Muscle of back (tissue), 11 donors: ENCODE measurements around the gene KIF25. TPM values are rescaled to one million over a fixed set of nuclear protein-coding genes. Genes with fewer than 3 reads are reported as not detected.

Experiments
- DNase-seq, 3 donors: peaks; one replicate each; pipeline versions ENCODE4 v3.0.0 to v3.0.0-alpha.2; 2013
- polyA plus RNA-seq, 10 donors: library from polyadenylated mRNA; unstranded; fragments of 120-200 nt; gene quantifications; one replicate each; pipeline ENCODE4 v1.2.1, GENCODE V29; 2013; ENCODE audit not compliant: insufficient read length in 10 of 10

Gene KIF25
- polyA plus RNA-seq, 10 donors = 0.37 to 2.0 (median 0.80) TPM

DNA sequence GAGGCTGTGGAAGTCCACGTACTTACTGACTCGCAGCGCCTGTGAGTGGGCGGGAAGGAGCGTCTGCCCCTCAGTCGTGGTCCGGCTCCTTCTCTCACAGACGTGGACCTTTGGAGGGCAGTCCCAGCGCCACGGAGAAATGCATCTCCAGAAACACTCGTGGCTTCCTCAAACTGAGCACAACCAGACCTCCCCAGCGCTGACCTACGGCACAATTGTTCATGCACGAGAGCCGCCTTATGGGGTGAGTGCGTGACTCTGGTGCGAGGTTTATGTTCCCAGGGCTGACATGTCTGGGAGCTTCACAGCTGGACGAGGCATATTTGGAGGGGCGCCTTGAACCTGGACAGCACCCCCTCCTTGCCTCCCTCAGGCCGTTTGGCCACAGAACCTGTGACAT lies 51.8 kb downstream of the KIF25 start:
- no peak for DNase-seq

DNA sequence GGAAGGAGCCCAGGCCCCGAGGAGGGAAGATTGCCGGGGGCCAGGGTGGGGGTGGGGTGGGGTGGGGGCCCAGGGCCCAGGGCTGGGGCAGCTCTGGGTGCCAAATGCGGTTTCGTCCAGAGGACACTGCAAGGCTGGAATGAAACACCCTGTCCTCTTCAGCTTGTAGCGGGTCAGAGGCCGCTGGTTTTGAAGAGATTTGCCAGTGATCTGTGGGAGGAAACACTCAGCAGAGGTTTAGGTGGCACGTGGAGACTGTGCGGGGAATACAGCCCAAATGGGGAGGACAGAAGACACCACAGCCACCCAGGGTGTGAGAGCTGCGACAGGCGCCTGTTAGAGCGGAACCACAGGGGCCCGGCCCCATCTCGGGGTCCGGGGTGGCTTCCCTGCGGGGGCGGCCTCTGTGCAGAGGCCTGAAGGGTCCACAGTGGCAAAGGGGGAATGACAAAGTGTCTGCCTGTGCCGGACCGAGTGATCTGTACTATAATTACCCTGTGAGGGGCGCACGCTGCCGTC lies 52.3 kb downstream of the KIF25 start:
- DNase-seq = no peak

DNA sequence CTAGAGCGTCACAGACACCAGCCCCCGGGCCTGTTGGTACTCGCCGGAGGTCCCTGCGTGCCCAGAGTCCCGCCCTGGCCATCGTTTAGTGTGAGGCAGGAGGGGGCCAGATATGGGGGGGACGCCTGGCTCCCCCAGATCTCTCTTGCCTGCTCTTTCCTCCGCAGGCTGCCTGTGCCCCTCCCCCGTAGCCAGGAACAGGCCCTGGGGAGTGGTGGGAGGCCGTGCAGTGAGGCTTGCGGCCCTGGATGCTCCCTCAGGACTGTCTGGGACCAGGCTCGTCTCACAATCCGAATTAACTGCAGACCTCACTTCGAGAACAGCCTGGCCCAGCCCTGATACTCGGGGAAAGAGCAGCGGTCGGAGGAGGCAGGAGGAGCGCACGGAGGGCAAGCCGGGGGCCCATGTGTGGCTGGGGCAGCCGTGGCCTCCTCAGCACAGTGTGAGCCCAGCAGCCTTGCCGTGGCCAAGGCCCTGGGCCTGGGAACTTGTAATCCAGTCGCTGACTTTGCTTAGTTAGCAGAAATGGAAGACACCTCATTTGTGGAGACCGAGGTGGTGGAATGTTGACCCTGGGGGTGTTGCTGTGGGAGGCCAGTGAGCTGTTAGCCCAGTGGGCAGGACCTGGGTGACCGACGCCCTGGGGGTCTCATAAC lies 52.9 kb downstream of the KIF25 start:
- DNase-seq = no peak

DNA sequence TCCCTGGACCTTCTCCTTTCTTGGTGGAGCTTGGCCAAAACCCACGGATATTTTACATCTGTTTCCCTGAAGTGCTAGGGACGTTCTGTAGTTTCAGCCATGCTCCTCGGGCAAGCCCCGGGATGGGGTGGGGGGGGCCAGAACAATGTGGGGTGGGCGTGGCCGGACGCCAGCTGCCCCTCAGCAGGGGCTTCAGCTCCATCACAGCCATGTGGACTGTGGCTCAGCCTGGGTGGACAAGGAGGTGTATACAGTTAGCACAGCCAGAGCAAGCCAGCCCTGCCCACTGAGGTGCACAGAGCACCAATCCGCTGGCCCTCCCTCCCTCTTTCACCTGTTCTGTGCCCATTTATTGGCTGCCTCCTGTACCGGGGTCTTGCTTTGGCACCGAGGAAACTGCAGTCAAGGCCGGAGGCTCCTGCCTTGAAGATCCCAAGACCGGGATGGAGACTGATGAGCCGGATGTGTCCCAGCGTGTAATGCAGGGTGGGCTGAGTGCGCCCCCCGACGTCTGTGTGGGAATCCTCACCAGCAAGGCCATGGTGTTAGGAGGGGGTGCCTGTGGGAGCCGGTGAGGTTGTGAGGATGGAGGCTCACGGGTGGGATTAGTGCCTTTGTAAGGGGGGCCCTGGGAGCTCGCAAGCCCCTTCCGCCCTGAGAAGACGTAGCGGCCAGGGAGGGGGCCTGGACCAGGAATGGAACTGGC lies 53.6 kb downstream of the KIF25 start:
- DNase-seq = no peak

DNA sequence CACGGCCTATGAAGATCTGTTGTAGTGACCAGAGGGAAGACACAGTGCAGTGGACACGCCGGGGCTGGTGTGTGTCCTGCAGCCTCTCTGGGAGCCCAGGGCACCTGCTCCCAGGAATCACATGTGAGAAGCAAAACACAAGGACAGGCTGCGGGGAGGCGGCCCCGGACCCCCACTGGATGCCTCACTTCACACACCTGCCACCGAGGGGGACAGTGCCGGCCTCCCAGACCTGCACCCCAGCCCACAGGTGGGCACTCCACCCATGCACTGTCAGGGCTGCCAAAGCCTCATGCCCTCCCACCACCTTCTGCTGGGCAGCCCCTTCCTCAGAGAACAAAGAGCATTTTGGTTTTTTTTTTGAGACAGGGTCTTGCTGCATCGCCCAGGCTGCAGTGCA lies 54.2 kb downstream of the KIF25 start:
- no peak for DNase-seq

DNA sequence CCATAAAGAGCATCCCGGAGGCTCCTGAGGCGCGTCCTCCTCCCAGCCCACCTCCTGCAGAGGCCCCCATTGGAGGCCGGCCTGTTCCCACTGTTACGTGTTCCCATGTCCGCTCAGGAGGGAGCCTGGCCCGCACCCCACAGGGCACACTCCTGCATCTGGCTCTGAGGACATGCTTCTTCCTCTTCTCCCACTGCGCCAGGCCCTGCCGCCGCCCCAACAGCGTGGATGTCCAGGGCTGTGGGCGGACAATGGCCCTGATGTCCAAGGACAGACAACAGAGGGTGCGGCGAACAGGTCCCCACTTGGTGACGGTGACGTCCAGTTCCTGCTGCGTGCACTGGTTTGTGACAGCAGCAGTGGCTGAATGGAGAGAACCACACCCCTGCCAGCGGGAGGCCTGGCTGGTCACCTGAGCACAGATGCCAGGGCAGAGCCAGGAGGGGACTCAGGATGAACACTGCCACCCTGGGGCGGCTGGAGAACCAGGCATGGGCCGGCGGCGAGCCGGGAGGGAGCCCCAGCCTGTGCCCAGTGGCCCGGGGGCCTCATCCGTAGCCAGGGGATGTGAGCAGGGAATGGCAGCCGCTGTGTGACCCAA lies 54.9 kb downstream of the KIF25 start:
- DNase-seq = no peak

DNA sequence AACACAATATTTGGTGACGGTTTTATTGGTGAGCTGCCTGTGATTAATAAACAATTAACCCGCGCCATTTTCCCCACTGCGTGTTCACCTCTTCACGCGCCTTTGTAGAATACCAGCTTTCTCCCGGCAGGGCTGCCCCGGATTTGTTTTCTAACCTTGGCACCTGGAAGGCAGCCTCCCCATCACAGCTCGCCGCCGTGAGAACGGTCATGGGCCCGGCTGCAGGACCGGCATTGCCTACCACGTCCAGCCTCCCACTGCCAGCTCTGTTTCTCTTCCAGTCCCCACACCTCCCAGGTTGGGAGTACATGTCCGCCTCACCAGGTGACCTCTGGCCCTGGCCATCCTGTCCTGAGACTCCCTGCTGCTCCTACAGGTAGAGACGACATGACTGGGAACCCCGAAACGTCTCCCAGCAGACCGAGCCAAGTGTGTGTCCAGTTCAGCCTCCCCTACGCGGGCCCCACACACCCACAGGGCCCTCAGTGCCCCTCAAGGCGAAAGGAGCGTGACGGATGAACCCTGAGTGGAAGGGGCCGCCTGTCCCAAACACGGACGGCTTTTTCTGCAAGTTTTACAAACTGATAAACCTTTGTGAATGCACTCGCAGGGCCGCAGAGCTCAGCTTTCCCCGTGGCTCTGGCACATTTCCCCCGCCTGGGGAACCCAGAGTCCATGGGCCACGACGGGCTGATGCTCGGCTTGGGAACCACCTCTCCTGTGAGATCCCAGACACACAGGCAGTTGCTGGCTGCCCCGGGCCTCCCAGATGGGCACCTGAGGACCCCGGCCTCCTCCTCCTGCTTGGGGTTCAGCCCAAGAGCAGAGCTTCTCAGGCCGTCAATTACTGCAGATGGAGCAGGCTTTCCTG lies 55.9 kb downstream of the KIF25 start:
- DNase-seq = no peak

DNA sequence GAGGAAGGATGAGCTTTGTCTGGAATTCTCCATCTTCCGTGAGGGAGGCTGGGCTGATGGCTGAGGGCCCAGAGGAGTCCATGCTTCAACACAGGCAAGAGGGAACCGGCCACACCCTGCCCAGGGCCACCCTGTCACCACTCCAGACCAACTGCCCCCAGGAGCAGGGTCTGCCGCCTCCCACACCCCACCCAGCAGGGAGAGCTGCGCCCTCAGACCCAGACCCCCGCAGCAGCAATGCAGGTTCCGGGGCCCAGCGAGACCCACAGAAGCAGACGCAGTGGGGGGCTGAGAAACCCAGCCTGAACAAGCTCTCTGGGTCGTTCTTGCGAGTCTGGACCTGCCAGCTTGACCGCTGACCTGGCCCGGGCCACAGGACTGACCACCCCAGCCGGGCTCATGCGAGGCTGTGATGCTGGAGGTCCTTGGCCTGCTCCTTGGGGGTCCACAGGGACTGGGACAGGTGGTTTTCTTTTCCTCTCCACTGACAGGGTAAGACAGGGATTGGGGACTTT lies 56.5 kb downstream of the KIF25 start:
- no peak for DNase-seq

DNA sequence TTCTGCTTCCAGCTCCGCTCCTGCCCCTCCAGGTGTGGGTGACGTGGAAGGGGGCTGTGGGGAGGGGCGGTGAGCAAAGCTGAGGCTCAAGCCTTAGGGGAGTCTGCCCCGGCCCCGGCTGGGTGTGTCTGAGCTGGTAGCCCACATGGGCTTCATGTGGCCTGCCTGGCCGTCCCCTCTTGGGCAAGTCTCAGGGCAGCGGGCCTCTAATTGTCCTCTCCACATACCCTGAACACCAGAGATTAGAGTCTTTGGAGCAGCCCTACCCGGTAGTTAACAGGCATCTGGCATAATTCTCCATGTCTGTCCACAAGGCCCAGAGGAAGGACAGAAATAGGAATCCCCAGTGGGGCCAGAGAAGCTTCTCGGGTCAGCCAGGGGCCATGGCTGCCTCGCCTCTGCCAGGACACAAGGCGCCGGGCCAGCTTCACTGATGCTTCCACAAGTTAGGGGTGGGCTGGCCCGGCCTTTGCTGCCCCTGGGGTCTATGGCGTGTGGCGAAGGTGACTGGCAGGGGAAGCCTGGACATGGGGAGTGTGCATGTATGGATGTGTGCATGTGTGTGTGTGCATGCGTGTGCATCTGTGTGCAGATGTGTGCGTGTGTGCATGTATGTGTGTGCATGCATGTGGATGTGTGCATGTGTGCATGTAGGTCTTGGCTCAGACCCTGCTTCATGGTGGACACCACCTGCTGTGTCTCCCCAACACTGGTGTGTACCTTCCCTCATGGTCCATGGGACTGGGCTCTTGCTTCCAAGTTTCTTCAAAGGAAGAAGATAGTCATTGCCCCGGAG lies 57.5 kb downstream of the KIF25 start:
- DNase-seq = peak in 2 of 3 donors; percentile 36 to 55

DNA sequence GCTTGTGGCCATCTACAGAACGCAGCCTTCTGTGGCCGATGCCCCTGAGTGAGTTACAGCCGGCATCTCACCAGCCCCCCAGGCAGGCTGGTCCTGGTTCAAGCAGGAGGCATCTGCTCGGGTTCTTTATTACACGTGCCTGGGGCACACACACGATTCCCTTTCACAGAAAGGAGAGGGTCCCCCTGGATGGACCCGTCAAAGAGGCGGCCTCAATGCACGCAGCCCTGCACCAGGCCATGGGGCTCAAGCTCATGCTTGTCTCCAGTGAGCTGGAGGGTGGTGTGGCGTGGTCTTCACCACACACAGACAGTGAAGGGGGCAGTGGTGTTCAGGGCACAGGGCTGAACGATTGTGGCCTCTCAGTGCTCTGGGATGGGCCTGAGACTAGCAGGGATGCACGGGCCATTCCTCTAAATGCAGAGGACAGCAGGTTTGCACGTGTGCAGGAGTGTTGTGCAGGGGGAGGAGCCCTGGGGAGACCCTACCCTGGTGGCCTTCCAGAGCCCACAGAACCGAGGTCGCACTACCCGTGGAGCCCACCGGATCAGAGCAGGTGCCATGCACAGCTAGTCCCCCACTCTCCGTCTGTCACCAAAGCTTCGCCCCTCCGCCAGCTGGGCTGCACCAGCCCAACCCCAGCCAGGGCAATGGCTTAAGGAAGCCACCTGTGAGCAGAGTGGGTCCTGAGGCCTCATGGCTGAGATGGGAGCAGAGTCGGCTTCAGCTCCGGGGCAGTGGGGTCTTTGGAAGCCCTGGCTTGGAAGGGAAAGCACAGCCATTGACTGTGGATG lies 58.4 kb downstream of the KIF25 start:
- no peak for DNase-seq

DNA sequence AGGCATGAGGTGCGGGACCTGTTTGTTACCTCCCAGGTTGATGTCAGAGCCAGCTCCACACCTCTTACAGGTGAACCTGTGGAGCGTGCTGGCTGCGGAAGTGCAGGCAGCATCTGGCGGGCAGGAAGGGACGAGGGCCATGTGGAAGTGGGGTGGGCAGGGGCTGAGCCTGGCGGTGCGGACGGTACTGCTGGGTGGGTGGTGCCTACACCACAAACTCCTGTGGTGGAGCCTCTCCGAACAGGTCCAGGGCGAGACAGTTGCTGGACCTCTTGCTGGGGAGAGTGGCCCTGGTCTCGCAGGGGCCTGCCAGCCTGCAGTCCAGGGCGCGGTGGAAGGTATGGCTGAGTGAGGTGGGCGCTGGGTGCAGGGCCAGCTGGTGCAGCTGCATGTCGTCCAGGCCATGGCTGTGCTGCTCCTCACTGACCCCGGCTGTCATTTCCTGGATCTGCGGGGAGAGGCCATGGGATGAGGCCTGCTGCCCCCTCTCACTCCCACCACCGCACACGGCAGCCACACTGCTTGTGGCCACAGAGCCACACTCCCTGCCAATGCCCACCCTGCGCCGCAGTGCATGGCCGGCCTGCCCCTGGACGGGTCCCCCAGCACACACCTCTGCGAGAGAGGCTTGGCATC lies 59.5 kb downstream of the KIF25 start:
- DNase-seq = no peak

DNA sequence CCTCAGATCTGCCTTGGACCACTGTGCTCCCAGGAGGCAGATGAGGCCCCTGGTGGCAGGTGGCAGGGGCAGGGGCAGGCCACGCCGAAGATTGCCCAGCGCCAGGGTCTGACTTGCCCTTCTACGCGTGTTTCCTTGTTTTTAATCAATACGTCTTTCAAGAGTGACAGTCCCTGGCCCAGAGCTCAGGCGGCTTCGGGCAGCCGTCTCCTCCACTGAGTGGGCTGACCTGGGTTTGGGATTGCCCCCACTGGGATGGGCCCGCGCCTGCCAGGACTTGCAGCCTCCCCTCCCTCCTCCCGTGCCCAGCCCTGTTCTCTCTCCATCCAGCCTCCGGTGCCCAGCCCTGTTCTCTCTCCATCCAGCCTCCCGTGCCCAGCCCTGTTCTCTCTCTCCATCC lies 60.4 kb downstream of the KIF25 start:
- DNase-seq = no peak

DNA sequence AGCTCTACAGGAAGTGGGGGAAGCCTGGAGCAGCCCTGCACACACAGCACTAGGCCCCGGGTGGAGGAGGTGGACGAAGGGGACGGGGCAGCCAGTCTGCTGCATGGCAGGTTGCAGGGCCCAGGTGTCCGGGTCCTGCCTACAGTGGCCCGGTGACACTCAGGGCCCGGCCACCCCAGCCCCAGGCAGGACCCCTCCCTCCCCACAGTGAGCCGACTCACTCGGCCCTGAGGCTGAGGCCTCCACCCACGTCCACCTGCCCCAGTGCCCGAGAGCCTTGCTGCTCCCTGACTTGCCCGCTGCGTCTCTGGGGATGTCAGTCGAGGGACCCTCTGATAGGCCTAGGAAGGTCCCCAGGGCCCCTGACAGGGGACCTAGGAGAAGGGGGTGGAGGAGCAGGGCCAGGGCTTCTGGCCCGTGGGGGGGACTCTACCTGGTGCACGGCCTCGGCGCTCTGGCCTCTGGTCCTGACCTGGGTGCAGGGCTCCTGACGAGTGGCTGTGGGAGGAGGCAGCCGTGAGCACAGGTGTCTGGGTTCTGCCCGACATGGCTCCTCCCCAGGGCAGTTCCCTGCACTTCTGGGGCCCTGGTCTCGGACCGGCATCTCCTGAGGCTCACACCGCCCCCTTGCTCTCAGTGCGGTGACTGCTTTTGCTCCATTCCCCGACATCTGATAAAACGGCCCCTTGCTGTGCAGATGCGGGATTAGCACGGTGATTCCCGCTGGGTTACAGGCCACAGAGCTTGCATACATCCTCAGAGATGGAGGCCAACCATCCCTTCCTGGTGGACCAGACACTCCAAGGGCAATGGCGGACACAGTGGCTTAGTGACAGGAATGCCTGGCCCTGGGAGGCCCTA lies 61.5 kb downstream of the KIF25 start:
- no peak for DNase-seq

DNA sequence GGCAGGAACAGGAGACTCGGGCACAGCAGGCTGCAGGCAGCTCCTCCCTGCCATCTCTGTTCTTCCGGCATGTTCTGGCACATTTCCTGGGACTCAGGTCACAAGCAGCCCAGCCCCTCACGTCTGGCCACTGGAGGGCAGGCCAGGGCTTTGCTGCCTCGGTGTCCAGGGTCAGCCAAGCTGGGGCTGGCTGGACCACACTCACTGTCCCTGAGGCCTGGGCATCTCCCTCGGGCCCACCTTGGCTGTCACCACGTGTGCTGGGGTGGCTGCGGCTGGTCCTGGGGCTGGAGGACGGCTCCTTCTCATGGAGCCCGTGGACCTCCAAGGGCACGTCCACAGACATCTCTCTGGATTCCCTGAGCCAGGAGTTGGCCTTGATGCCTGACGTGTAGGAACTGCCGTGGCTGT lies 63.1 kb downstream of the KIF25 start:
- peak; percentile 50 to 71 (median 56) for DNase-seq

DNA sequence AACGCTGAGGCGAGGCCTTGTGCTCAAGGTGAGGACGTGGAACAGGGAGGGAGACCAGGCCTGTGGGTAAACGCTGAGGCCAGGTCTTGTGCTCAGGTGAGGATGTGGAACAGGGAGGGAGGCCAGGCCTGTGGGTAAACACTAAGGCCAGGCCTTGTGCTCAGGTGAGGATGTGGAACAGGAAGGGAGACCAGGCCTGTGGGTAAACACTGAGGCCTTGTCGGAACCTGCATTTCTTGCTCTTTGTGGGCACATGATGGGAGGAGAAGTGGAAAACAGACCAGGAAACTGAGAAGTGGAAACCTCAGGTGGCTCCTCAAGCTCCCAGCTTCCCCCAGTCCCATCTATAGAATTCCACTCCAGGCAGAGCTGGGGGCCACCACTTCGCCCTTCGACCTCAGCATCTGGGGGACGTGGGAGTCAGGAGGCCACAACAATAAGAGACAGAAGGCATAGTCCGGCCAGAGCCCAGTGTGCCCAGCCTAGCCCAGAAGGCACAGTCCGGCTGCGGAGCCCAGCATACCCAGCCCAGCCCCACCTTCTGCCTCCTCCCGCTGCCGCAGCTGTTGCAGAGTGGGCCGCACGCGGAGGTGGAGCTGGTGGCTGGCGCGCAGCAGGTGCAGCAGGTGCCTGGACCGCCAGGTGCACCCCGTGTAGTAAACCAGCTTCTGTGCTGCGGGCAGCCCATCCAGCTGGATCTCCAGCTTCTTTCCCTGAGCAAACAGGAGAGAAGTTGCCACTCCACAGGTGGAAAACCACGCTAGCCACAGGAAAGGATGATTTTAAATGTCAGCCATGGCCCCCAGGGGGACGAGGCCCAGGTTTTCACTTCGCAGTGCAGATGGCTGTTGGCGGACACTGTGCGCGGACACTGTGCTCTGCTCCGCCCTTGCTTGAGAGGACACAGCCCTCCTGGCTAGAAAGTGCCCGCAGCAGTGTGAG lies 64.1 kb downstream of the KIF25 start:
- DNase-seq = no peak

DNA sequence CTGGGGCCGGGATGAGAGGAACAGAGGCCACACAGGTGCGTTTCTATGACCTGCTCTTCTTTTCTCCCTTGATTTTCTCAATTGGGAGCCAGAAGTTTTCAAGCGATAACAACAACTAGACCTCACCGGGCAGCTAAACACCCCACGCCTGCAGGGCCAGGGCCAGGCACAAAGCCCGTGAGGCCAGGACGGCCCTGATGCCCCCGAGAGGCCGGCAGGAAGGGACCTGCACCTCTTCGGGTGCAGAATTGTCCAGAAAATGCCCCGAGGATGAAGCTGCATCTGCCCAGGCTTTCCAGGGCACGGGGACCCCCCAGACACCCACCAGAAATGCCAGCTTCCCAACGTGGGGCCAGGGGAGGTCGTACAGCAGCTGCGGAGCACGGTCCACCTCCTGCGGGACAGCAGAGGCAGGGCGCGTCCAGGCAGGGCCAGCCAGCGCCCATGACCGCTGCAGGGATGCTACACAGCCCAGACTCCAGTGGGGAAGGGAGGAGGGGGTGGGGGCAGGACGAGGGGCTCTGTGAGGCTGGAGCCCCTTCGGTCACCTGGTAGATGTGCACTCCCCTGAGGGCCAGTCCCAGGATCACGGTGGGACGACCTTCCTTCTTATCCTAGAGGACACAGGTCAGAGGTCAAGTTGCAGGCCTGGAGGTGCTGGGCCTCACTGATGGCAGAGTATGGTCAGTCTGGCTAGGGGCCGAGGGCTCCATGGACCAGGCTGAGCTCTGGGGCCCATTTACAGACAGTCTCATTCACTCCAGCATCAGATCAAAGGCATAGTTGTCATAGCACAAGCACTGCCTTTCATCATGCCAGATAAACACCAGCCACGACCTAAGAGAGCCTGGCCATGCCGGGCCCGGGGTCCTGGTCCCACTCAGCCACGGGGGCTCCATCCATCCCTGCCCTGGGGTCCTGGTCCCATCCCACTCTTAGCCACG lies 65.1 kb downstream of the KIF25 start:
- no peak for DNase-seq
